ENCODE data around the gene SEM1. TPM values are rescaled to one million over a fixed set of nuclear protein-coding genes. Genes with fewer than 3 reads are reported as not detected.

Gene SEM1
- total RNA-seq, 4 donors from 2014 or later = 15.2 to 39.2 (median 37.5) TPM

DNA sequence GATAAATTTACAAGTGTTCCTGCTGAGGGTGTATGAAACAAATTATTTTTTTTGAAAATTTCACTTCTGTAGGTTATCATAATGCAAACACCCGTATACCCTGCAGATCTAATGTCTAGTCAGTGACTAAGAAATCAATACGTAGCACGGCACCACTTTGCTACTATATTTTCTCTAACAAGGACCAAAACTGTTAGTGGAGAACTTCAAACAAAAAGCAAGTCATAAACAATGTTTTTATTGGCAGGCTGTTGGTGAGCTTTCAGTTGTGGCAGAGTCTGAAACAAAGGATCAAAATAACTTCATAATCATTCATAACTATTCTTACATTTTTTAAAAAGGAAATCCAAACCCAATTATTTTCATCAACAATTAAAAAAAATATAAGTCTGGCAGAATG lies 11.8 kb downstream of the SEM1 start:
- Histone ChIP-seq H3K36me3 (peaks cover 0 to 11% of the 10 kb centered on the region in 2 donors), H3K27ac (no peak overlapping the region), H3K9me3 (no peaks in the 10 kb centered on the region), H3K27me3 (no peaks in the 10 kb centered on the region), H3K4me3 (no peak overlapping the region), H3K4me1 (peaks cover 0 to 59% (median 0%) of the 10 kb centered on the region in 3 donors)
- WGBS, 2 donors (ENCODE audit: low coverage in 1 of 2) = 62 to 77% methylated on average over 2 to 3 of the region's 3 CpGs
- ATAC-seq = no peak
- TF ChIP-seq POLR2AphosphoS5 (IDR thresholded peaks at IDR 0.05) (no peak), EP300 (IDR thresholded peaks at IDR 0.05) (no peak), POLR2A (IDR thresholded peaks at IDR 0.05) (no peak)

GRCh38 chr7:96695581-96695980 lies 14.1 kb downstream of the SEM1 start:
- WGBS, 2 donors (ENCODE audit: low coverage in 1 of 2) = 46 to 63% methylated on average over 1 of the region's 1 CpG
- peaks cover 0 to 53% (median 0%) of the 10 kb centered on the region in 3 donors for H3K4me1 ChIP-seq
- TF ChIP-seq POLR2AphosphoS5 (IDR thresholded peaks at IDR 0.05) = no peak
- TF ChIP-seq EP300 (IDR thresholded peaks at IDR 0.05) = no peak
- TF ChIP-seq, protein P1, sequence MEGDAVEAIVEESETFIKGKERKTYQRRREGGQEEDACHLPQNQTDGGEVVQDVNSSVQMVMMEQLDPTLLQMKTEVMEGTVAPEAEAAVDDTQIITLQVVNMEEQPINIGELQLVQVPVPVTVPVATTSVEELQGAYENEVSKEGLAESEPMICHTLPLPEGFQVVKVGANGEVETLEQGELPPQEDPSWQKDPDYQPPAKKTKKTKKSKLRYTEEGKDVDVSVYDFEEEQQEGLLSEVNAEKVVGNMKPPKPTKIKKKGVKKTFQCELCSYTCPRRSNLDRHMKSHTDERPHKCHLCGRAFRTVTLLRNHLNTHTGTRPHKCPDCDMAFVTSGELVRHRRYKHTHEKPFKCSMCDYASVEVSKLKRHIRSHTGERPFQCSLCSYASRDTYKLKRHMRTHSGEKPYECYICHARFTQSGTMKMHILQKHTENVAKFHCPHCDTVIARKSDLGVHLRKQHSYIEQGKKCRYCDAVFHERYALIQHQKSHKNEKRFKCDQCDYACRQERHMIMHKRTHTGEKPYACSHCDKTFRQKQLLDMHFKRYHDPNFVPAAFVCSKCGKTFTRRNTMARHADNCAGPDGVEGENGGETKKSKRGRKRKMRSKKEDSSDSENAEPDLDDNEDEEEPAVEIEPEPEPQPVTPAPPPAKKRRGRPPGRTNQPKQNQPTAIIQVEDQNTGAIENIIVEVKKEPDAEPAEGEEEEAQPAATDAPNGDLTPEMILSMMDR (IDR thresholded peaks at IDR 0.05) = no peak
- TF ChIP-seq POLR2A (IDR thresholded peaks at IDR 0.05) = no peak

GRCh38 chr7:96694082-96694481 lies 15.6 kb downstream of the SEM1 start:
- WGBS, 2 donors (ENCODE audit: low coverage in 1 of 2) = 90 to 96% methylated on average over 4 of the region's 4 CpGs
- Histone ChIP-seq H3K27ac (no peak overlapping the region), H3K27me3 (no peaks in the 10 kb centered on the region), H3K4me3 (no peak overlapping the region), H3K36me3 (peaks cover 0 to 36% of the 10 kb centered on the region in 2 donors), H3K9me3 (no peaks in the 10 kb centered on the region), H3K4me1 (peaks cover 0 to 55% (median 0%) of the 10 kb centered on the region in 3 donors)
- TF ChIP-seq POLR2AphosphoS5 (IDR thresholded peaks at IDR 0.05) = no peak
- TF ChIP-seq, protein P1 (IDR thresholded peaks at IDR 0.05) = no peak
- no peak for TF ChIP-seq EP300 (IDR thresholded peaks at IDR 0.05)
- no peak for TF ChIP-seq POLR2A (IDR thresholded peaks at IDR 0.05)
- ATAC-seq = no peak

More at GRCh38 chr7:96695581-96695980, 14.1 kb downstream of the SEM1 start:
- Histone ChIP-seq H3K9me3 (no peaks in the 10 kb centered on the region), H3K4me3 (no peak overlapping the region), H3K27ac (no peak overlapping the region), H3K36me3 (peaks cover 0 to 31% of the 10 kb centered on the region in 2 donors), H3K27me3 (no peaks in the 10 kb centered on the region)
- no peak for ATAC-seq

- 89 to 100% methylated on average over 1 of the region's 1 CpG for WGBS, 2 donors (ENCODE audit: low coverage in 1 of 2)
- TF ChIP-seq, protein P1 (IDR thresholded peaks at IDR 0.05) = no peak
- TF ChIP-seq POLR2AphosphoS5 (IDR thresholded peaks at IDR 0.05) (no peak), POLR2A (IDR thresholded peaks at IDR 0.05) (no peak), EP300 (IDR thresholded peaks at IDR 0.05) (no peak)
Measured at GRCh38 chr7:96691702-96692101, 17.9 kb downstream of the SEM1 start.

GRCh38 chr7:96689414-96689813 lies 20.2 kb downstream of the SEM1 start:
- no peaks in the 10 kb centered on the region for H3K27me3 ChIP-seq
- no peak for ATAC-seq

More at GRCh38 chr7:96691702-96692101, 17.9 kb downstream of the SEM1 start:
- no peaks in the 10 kb centered on the region for H3K9me3 ChIP-seq
- H3K27ac ChIP-seq = no peak overlapping the region
- no peak overlapping the region for H3K4me3 ChIP-seq
- H3K4me1 ChIP-seq = peaks cover 0 to 39% (median 0%) of the 10 kb centered on the region in 3 donors
- H3K27me3 ChIP-seq = no peaks in the 10 kb centered on the region
- no peak for ATAC-seq
- peaks cover 0 to 50% of the 10 kb centered on the region in 2 donors for H3K36me3 ChIP-seq

More at GRCh38 chr7:96689414-96689813, 20.2 kb downstream of the SEM1 start:
- Histone ChIP-seq H3K4me1 (peaks cover 0 to 17% (median 0%) of the 10 kb centered on the region in 3 donors), H3K4me3 (no peak overlapping the region), H3K9me3 (no peaks in the 10 kb centered on the region), H3K36me3 (peaks cover 0 to 50% of the 10 kb centered on the region in 2 donors), H3K27ac (no peak overlapping the region)
- TF ChIP-seq, protein P1 (IDR thresholded peaks at IDR 0.05) = no peak
- no peak for TF ChIP-seq EP300 (IDR thresholded peaks at IDR 0.05)
- TF ChIP-seq POLR2AphosphoS5 (IDR thresholded peaks at IDR 0.05) = no peak
- no peak for TF ChIP-seq POLR2A (IDR thresholded peaks at IDR 0.05)
- WGBS, 2 donors (ENCODE audit: low coverage in 1 of 2) = 90 to 100% methylated on average over 1 of the region's 1 CpG

All from gastroesophageal sphincter (tissue), 4 donors.